Progenitor cell of endocrine pancreas (in vitro differentiated cells): ENCODE results near the gene MYO7A. TPM values are rescaled to one million over a fixed set of nuclear protein-coding genes. Genes with fewer than 3 reads are reported as not detected.

Experiments
- DNase-seq: peaks from one replicate; pipeline ENCODE4 v3.0.0; 2021; ENCODE audit warnings: low spot score; ENCODE audit not compliant: unreplicated experiment
- H3K27ac Mint-ChIP-seq: 2 replicates; pipeline ENCODE4 v1.8.0; 2021; ENCODE audit warnings: mild to moderate bottlenecking, moderate library complexity, mixed read lengths
- H3K27me3 Mint-ChIP-seq: 2 replicates; pipeline ENCODE4 v1.8.0; 2021; ENCODE audit warnings: mixed read lengths
- H3K36me3 Mint-ChIP-seq: 2 replicates; pipeline ENCODE4 v1.8.0; 2022; ENCODE audit warnings: mixed read lengths; ENCODE audit not compliant: insufficient read depth
- H3K4me1 Mint-ChIP-seq: 2 replicates; pipeline ENCODE4 v1.8.0; 2021; ENCODE audit warnings: low read depth, mixed read lengths
- H3K4me3 Mint-ChIP-seq: 2 replicates; pipeline ENCODE4 v1.8.0; 2021; ENCODE audit warnings: low read depth, mild to moderate bottlenecking, moderate library complexity, mixed read lengths
- H3K9me3 Mint-ChIP-seq: 2 replicates; pipeline ENCODE4 v1.8.0; 2021; ENCODE audit warnings: low read depth, mixed read lengths
- total RNA-seq: library from RNA; stranded (reverse); gene quantifications from 2 replicates; pipeline ENCODE4 v1.2.1, GENCODE V29; 2021
- TF ChIP-seq, protein P1 (sequence below): fragments of 200-600 bp; sonication (generic); IDR thresholded peaks from one replicate; pipeline ENCODE4 v1.5.0; 2021; ENCODE audit warnings: antibody characterized with exemption, mild to moderate bottlenecking; ENCODE audit not compliant: unreplicated experiment

The MYO7A gene
- total RNA-seq, 1 donor from 2014 or later = 5.7 TPM

DNA sequence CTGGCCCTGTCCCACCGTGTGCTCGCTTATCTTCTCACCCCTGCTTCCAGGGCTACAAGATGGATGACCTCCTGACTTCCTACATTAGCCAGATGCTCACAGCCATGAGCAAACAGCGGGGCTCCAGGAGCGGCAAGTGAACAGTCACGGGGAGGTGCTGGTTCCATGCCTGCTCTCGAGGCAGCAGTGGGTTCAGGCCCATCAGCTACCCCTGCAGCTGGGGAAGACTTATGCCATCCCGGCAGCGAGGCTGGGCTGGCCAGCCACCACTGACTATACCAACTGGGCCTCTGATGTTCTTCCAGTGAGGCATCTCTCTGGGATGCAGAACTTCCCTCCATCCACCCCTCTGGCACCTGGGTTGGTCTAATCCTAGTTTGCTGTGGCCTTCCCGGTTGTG lies 86.5 kb downstream of the MYO7A start:
- no peaks in the 10 kb centered on the region for H3K9me3 Mint-ChIP-seq

DNA sequence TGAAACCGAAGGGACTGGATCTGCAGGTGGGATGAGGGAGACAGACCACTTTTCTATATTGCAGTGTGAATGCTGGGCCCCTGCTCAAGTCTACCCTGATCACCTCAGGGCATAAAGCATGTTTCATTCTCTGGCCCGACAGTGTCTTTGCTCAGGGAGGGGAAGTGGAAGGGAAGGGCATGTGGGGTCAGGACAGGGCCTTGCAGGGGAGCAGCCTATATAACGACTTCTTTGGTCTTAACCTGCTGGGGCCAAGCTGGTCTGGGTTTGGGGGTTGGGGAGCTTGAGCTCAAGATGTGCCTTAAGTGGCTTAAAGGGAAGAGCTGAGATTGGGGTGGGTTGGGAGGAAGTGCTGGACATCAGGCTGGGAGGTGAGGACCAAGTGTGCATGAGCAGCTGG lies 87.1 kb downstream of the MYO7A start:
- H3K4me1 Mint-ChIP-seq = no peaks in the 10 kb centered on the region
- no peak overlapping the region for H3K27ac Mint-ChIP-seq
- TF ChIP-seq, protein P1, sequence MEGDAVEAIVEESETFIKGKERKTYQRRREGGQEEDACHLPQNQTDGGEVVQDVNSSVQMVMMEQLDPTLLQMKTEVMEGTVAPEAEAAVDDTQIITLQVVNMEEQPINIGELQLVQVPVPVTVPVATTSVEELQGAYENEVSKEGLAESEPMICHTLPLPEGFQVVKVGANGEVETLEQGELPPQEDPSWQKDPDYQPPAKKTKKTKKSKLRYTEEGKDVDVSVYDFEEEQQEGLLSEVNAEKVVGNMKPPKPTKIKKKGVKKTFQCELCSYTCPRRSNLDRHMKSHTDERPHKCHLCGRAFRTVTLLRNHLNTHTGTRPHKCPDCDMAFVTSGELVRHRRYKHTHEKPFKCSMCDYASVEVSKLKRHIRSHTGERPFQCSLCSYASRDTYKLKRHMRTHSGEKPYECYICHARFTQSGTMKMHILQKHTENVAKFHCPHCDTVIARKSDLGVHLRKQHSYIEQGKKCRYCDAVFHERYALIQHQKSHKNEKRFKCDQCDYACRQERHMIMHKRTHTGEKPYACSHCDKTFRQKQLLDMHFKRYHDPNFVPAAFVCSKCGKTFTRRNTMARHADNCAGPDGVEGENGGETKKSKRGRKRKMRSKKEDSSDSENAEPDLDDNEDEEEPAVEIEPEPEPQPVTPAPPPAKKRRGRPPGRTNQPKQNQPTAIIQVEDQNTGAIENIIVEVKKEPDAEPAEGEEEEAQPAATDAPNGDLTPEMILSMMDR = no peak
- no peak for DNase-seq
- no peak overlapping the region for H3K4me3 Mint-ChIP-seq
- H3K9me3 Mint-ChIP-seq = peaks cover 5% of the 10 kb centered on the region
- H3K27me3 Mint-ChIP-seq = no peaks in the 10 kb centered on the region
- peaks cover 3% of the 10 kb centered on the region for H3K36me3 Mint-ChIP-seq

More for the DNA sequence above, 86.5 kb downstream of the MYO7A start:
- H3K4me1 Mint-ChIP-seq = no peaks in the 10 kb centered on the region
- H3K27me3 Mint-ChIP-seq = no peaks in the 10 kb centered on the region
- peaks cover 3% of the 10 kb centered on the region for H3K36me3 Mint-ChIP-seq
- H3K27ac Mint-ChIP-seq = no peak overlapping the region
- DNase-seq = no peak
- TF ChIP-seq, protein P1 = no peak
- no peak overlapping the region for H3K4me3 Mint-ChIP-seq

DNA sequence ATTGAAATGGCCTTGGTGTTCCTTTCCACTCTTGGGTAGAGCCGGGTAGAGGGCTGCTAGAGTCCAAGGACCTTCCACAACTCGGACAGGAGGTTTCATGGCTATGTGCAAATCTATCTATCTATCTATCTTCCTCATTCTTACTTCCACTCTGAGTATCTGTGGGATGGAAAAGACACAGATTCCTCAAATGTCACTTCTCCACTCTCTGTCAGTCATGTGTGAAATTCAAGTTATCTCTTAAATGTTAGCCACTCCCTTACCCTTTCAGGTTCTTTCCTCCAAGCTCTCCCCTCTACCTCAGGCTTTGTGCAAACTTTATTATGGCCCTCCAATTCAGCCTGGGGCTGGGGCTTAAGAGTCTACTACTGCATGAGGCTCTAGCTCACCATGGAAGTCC lies 89.1 kb downstream of the MYO7A start:
- H3K36me3 Mint-ChIP-seq = peaks cover 3% of the 10 kb centered on the region
- no peak overlapping the region for H3K4me3 Mint-ChIP-seq
- H3K27me3 Mint-ChIP-seq = no peaks in the 10 kb centered on the region

DNA sequence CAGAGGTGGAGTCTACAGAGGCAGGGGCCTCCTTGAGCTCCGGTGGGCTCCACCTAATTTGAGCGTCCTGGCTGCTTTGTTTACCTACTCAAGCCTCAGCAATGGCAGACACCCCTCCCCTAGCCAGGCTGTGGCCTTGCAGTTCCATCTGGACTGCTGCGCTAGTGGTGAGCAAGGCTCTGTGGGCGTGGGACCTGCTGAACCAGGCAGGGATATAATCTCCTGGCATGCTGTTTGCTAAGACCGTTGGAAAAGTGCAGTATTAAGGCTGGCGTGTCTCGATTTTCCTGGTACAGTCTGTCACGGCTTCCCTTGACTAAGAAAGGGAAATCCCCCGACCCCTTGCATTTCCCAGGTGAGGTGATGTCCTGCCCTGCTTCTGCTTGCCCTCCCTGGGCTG lies 95.8 kb downstream of the MYO7A start:
- no peak for DNase-seq

More for the DNA sequence above, 89.1 kb downstream of the MYO7A start:
- H3K27ac Mint-ChIP-seq = no peak overlapping the region
- H3K4me1 Mint-ChIP-seq = no peaks in the 10 kb centered on the region
- TF ChIP-seq, protein P1 = no peak
- DNase-seq = no peak
- H3K9me3 Mint-ChIP-seq = peaks cover 5% of the 10 kb centered on the region

DNA sequence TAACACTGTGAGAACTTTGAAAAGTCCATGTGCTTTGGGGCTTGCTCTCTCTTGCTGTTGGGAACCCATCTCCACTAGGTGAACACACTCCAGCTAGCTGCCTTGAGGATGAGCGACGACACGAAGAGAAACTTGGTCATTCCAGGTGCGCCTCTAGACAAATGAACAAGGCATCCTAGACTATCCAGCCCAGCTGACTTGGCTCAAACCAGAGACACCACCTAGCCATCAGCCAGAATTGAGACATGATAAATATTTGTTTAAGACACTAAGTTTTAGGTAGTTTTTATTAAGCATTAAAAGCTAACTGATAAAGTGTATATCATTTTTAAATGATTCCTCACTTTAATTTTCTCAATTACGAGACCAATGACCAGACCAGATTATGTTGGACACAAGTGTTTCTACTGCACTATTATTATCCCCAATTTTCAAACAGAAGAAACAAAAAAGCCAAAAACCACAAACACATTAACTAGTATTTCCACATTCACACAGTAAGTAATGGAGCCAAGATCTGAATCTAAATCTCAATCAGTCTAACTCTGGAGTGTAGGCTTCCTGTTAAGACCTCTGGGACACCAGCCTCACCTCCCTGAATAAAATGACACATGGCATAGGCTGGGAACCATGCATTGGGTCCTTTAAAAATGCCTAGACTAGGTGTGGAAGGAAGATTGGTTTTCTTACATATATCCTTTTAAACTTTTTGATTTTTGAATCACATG lies 103.0 kb downstream of the MYO7A start:
- Mint-ChIP-seq H3K4me3 (no peak overlapping the region), H3K36me3 (no peaks in the 10 kb centered on the region), H3K9me3 (no peaks in the 10 kb centered on the region), H3K4me1 (peaks cover 15% of the 10 kb centered on the region), H3K27ac (no peak overlapping the region), H3K27me3 (no peaks in the 10 kb centered on the region)
- DNase-seq = no peak
- TF ChIP-seq, protein P1 = no peak

More for the DNA sequence above, 95.8 kb downstream of the MYO7A start:
- Mint-ChIP-seq H3K27ac (no peak overlapping the region), H3K9me3 (peaks cover 5% of the 10 kb centered on the region), H3K27me3 (no peaks in the 10 kb centered on the region), H3K36me3 (no peaks in the 10 kb centered on the region), H3K4me3 (no peak overlapping the region), H3K4me1 (peaks cover 2% of the 10 kb centered on the region)
- TF ChIP-seq, protein P1 = no peak
